Erythroblast (primary cell): ENCODE data around the gene SUSD1.

Experiments
- GATA1 ChIP-seq: IDR thresholded peaks from 2 replicates; pipeline ENCODE4 v1.6.1; 2011; ENCODE audit warnings: low read depth, mild to moderate bottlenecking, control low read depth, low read length, moderate library complexity
- POLR2A ChIP-seq: IDR thresholded peaks from 2 replicates; pipeline ENCODE4 v1.6.1; 2011; ENCODE audit warnings: mild to moderate bottlenecking, low read length

DNA sequence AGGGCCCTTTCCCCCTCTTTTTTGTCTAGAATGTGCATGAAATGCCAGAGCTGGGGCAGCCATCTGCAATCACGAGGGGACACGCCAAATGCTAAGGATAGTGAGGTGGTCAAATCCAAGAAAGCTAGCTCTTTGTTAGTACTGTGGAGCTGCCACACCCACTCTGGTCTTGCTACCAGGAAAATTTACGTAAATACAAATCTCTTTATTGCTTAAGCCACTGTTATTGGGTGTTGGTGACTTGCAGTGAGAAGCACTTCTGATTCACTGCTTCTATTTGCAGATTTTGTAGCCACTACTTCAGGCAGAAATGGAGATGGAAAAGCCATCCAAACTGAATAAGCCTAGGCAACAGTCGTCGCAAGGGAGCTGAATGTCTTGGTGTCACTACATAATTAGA lies 25.6 kb upstream of the SUSD1 start:
- no peak for TF ChIP-seq POLR2A
- no peak for TF ChIP-seq GATA1
